ENCODE results near the gene BLMH.

DNA sequence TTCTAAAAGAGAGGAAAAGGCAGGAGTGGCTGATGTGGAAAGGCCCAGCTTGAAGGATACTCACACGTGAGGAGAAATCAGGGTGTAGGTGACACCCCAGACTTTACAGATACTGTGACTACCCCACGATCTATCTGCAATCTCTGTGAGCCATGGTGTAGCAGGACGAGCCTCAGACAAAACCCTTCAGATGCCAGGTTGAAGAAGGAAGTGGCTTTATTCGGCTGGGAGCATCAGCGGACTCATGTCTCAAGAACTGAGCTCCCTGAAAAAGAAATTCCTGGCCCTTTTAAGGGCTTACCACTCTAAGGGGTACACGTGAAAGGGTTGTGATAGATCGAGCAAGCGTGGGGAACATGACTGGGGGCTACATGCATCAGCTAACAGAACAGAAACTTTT lies 51.6 kb downstream of the BLMH start:
- TF ChIP-seq, protein P1, sequence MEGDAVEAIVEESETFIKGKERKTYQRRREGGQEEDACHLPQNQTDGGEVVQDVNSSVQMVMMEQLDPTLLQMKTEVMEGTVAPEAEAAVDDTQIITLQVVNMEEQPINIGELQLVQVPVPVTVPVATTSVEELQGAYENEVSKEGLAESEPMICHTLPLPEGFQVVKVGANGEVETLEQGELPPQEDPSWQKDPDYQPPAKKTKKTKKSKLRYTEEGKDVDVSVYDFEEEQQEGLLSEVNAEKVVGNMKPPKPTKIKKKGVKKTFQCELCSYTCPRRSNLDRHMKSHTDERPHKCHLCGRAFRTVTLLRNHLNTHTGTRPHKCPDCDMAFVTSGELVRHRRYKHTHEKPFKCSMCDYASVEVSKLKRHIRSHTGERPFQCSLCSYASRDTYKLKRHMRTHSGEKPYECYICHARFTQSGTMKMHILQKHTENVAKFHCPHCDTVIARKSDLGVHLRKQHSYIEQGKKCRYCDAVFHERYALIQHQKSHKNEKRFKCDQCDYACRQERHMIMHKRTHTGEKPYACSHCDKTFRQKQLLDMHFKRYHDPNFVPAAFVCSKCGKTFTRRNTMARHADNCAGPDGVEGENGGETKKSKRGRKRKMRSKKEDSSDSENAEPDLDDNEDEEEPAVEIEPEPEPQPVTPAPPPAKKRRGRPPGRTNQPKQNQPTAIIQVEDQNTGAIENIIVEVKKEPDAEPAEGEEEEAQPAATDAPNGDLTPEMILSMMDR (IDR thresholded peaks at IDR 0.05): no peak
- TF ChIP-seq EZH2phosphoT487 (IDR thresholded peaks at IDR 0.05): no peak
